WTC11 (cell line): ENCODE data around the gene GABRG3.

ENCODE experiments used
- CTCF ChIP-seq: fragments of 200-600 bp; IDR thresholded peaks from 2 replicates; pipeline ENCODE4 v1.8.0; 2022; ENCODE audit warnings: antibody characterized with exemption
- E2F5 ChIP-seq: sonication (generic); formaldehyde crosslinking; IDR thresholded peaks from 2 replicates; pipeline ENCODE4 v1.8.1; 2022; ENCODE audit warnings: mild to moderate bottlenecking, moderate library complexity, missing genetic modification reagents
- FOXK1 ChIP-seq: sonication (generic); formaldehyde crosslinking; IDR thresholded peaks from 2 replicates; pipeline ENCODE4 v1.8.0; 2022; ENCODE audit warnings: mild to moderate bottlenecking, moderate library complexity, missing genetic modification reagents
- ZNF232 ChIP-seq: sonication (generic); formaldehyde crosslinking; IDR thresholded peaks from 2 replicates; pipeline ENCODE4 v1.8.0; 2022; ENCODE audit warnings: mild to moderate bottlenecking, missing genetic modification reagents
- TF ChIP-seq, protein P1 (sequence below): sonication (generic); formaldehyde crosslinking; conservative IDR thresholded peaks from 2 replicates; pipeline ENCODE4 v1.8.1; 2023; ENCODE audit warnings: mild to moderate bottlenecking, low read depth, missing genetic modification reagents, moderate library complexity

DNA sequence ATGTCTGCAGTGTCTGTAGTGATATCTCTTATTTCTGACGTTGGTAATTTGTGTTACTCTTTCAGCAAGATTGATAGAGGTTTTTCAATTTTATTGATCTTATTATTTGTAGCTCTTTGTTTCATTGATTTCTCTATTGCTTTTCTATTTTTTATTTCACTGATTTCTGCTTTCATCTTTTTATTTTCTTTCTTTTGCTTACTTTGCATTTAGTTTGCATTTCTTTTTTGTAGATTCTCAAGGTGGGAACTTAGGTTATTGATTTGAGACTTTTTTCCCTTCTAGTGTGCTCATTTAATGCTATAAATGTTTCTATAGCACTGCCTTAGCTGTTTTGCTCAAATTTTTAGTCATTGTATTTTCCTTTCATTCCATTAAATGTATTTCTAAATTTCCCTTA, 49.5 kb upstream of the GABRG3 start:
- no peak for TF ChIP-seq ZNF232
- TF ChIP-seq FOXK1 (CRISPR knock-in tag) = no peak
- no peak for TF ChIP-seq E2F5 (CRISPR knock-in tag)
- TF ChIP-seq CTCF = no peak
- TF ChIP-seq, protein P1, sequence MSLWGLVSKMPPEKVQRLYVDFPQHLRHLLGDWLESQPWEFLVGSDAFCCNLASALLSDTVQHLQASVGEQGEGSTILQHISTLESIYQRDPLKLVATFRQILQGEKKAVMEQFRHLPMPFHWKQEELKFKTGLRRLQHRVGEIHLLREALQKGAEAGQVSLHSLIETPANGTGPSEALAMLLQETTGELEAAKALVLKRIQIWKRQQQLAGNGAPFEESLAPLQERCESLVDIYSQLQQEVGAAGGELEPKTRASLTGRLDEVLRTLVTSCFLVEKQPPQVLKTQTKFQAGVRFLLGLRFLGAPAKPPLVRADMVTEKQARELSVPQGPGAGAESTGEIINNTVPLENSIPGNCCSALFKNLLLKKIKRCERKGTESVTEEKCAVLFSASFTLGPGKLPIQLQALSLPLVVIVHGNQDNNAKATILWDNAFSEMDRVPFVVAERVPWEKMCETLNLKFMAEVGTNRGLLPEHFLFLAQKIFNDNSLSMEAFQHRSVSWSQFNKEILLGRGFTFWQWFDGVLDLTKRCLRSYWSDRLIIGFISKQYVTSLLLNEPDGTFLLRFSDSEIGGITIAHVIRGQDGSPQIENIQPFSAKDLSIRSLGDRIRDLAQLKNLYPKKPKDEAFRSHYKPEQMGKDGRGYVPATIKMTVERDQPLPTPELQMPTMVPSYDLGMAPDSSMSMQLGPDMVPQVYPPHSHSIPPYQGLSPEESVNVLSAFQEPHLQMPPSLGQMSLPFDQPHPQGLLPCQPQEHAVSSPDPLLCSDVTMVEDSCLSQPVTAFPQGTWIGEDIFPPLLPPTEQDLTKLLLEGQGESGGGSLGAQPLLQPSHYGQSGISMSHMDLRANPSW (CRISPR knock-in tag) = no peak
